Measurements from ENCODE around the gene FBXW9.

Gene FBXW9

DNA sequence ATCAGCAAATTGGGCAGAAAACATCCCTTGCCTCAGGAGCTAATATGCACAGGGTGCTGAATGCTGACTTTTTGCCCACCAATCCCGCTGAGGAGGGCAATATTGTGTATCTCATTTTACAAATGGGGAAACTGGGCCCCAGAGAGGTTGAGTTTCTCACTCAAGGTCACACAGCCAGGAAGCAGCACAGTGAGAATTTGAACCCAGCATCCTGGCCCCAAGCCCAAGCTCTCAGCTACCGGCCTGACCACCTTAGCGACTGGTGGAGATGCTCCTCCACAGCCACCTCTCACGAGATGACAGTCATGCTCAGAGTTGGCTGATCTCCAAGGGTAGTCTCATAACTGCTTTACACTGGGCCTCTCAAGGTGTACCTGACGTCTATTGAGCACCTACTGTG lies 3.5 kb downstream of the FBXW9 start:
- peaks cover under 1% of the 10 kb centered on the region for H3K36me3 Mint-ChIP-seq (ENCODE audit: low read depth)
- no peak overlapping the region for H3K27ac Mint-ChIP-seq
- TF ChIP-seq, protein P1, sequence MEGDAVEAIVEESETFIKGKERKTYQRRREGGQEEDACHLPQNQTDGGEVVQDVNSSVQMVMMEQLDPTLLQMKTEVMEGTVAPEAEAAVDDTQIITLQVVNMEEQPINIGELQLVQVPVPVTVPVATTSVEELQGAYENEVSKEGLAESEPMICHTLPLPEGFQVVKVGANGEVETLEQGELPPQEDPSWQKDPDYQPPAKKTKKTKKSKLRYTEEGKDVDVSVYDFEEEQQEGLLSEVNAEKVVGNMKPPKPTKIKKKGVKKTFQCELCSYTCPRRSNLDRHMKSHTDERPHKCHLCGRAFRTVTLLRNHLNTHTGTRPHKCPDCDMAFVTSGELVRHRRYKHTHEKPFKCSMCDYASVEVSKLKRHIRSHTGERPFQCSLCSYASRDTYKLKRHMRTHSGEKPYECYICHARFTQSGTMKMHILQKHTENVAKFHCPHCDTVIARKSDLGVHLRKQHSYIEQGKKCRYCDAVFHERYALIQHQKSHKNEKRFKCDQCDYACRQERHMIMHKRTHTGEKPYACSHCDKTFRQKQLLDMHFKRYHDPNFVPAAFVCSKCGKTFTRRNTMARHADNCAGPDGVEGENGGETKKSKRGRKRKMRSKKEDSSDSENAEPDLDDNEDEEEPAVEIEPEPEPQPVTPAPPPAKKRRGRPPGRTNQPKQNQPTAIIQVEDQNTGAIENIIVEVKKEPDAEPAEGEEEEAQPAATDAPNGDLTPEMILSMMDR (IDR thresholded peaks at IDR 0.05), result no peak
- peaks cover 3% of the 10 kb centered on the region for H3K27me3 Mint-ChIP-seq (ENCODE audit: low read depth, poor library complexity)
- H3K4me1 Mint-ChIP-seq, result peaks cover 7% of the 10 kb centered on the region
- H3K4me3 Mint-ChIP-seq, result no peak overlapping the region
- H3K9me3 Mint-ChIP-seq, result no peaks in the 10 kb centered on the region
- no peak for DNase-seq

DNA sequence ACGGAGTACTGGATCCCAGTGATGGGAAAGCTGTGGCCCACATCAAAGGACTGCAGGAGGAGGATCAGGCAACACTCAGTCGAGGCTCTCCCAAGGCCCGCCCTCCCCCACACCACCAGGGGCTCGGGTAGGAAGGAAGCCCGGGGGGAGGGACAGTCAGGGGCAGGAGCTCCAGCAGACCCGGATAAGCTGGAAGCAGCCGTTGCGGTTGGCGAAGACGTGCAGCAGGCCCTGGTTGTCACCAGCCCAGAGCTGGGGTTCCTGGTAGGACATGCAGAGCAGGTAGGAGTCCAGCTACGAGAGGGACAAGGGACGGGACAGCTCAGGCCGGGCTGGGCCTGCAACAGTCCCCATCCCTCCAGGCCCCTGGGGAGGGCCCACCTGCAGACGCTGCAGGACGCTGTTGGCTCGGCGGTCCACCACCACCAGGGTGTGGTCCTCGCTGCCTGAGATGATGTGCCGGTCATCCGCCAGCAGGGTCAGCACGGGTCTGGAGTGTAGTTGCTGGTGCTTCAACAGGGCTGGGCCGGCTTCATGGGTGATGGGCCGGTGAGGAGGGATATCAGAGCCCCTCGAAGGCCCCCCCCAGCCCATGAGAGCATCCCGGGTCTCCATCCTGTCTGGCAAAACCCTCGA lies 6.7 kb downstream of the FBXW9 start:
- TF ChIP-seq, protein P1 (IDR thresholded peaks at IDR 0.05), result no peak
- H3K4me3 Mint-ChIP-seq, result no peak overlapping the region
- no peaks in the 10 kb centered on the region for H3K36me3 Mint-ChIP-seq (ENCODE audit: low read depth)
- DNase-seq, result no peak
- H3K9me3 Mint-ChIP-seq, result no peaks in the 10 kb centered on the region
- no peak overlapping the region for H3K27ac Mint-ChIP-seq
- H3K27me3 Mint-ChIP-seq (ENCODE audit: low read depth, poor library complexity), result peaks cover 3% of the 10 kb centered on the region
- H3K4me1 Mint-ChIP-seq, result peaks cover 10% of the 10 kb centered on the region

DNA sequence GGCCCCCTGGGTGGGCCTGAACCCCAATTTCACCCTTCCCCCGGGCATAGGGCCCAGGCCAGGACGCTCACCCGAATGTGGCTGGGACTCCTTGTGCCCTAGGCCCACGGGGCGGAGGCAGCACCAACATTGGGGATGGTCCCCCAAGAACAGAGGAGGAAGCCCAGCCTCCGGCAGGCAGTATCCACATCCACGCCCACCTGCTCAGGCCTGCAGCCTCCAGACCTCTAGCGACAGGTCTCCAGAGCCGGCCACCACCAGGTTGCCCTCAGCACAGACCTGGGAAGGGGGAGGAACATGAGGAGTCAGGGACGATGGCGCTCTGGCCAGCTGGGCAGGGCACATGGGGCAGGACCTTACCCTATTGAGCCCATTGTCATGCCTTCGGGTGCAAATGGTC lies 7.4 kb downstream of the FBXW9 start:
- no peaks in the 10 kb centered on the region for H3K9me3 Mint-ChIP-seq
- peaks cover 1% of the 10 kb centered on the region for H3K36me3 Mint-ChIP-seq (ENCODE audit: low read depth)
- H3K27ac Mint-ChIP-seq, result no peak overlapping the region
- TF ChIP-seq, protein P1 (IDR thresholded peaks at IDR 0.05), result no peak
- no peak overlapping the region for H3K4me3 Mint-ChIP-seq
- peaks cover 10% of the 10 kb centered on the region for H3K4me1 Mint-ChIP-seq
- H3K27me3 Mint-ChIP-seq (ENCODE audit: low read depth, poor library complexity), result peaks cover 3% of the 10 kb centered on the region
- no peak for DNase-seq

DNA sequence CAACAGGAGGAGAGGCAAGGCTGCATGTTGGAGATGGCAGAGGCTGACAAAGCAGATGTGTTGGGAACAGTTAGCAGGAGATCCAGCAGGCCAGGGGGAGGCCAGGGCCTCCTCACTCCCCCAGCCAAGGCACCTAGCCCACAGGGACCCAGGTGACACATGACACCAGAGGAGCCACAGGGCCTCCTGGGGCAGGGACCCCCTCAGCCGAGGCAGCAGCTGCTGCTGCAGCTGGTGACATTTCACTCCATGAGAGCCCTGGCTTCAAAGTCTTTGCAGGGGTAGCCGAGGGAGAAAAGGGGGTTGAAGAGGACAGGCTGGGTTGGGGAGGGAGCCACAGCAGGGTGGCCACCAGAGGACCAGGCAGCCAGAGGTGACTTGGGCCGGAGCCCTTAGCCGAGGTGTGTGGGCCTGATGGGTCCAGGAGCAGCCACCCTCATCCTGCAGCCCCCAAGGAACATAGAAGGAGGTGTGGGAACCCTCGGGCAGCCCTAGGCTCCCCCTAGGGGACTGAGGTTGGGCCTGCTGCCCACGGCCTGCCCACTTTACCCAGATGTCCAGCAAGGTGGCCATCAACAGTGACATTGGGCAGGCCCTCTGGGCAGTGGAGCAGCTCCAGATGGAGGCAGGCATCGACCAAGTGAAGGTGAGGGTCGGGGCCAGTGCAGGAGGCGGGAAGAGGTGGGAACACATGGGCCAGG lies 8.8 kb downstream of the FBXW9 start, which contains the start of gene GNG14:
TSS of gene GNG14 (plus strand) at position 503 of the 701 bp plus-strand sequence. CDS start at position 554, 51 bp downstream.
- TF ChIP-seq, protein P1 (IDR thresholded peaks at IDR 0.05), result no peak
- no peak within 1 kb of the TSS for H3K4me3 Mint-ChIP-seq
- peaks cover 4% of the 10 kb centered on the region for H3K36me3 Mint-ChIP-seq (ENCODE audit: low read depth)
- DNase-seq, result no peak
- peaks cover 10% of the 10 kb centered on the region for H3K4me1 Mint-ChIP-seq
- no peaks in the 10 kb centered on the region for H3K9me3 Mint-ChIP-seq
- H3K27me3 Mint-ChIP-seq (ENCODE audit: low read depth, poor library complexity), result peaks cover 3% of the 10 kb centered on the region
- H3K27ac Mint-ChIP-seq, result no peak within 1 kb of the TSS

DNA sequence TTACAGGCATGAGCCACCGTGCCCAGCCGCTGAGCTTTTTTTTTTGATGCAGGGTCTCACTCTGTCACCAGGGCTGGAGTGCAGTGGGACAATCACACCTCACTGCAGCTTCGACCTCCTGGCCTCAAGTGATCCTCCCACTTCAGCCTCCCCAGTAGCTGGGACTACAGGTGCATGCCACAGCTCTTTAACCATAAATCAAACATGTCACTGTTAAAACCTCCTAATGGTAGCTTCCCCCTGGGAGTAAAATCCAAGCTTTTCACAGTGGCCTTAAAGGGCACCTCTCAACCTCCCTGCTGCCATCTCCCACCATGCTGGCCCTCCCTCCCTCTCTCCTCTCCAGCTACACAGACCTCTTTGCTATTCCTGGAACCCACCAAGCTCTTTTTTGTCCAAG lies 10.6 kb downstream of the FBXW9 start:
- peaks cover 8% of the 10 kb centered on the region for H3K36me3 Mint-ChIP-seq (ENCODE audit: low read depth)
- peaks cover 16% of the 10 kb centered on the region for H3K4me1 Mint-ChIP-seq
- no peak overlapping the region for H3K4me3 Mint-ChIP-seq
- TF ChIP-seq, protein P1 (IDR thresholded peaks at IDR 0.05), result no peak
- no peaks in the 10 kb centered on the region for H3K9me3 Mint-ChIP-seq
- no peak for DNase-seq
- H3K27me3 Mint-ChIP-seq (ENCODE audit: low read depth, poor library complexity), result no peaks in the 10 kb centered on the region
- peak overlapping the region; percentile 22 for H3K27ac Mint-ChIP-seq
